NCI-H2227 (cell line): ENCODE results near the gene ASTN2.
"Not testable (repeated sequence)": the region's sequence is repeated elsewhere in the genome, so short reads cannot be mapped to it uniquely, and the experiment has no call there.

ENCODE experiments used
- DNase-seq: peaks from one replicate; lab custom pipeline; 2025; ENCODE audit not compliant: unreplicated experiment; lab: John Stamatoyannopoulos, UW

Gene ASTN2

GRCh38 chr9:116476002-116476401 is 938.9 kb downstream of the ASTN2 start:
- no peak for DNase-seq

- DNase-seq: no peak
These were observed 939.7 kb downstream of the ASTN2 start for GRCh38 chr9:116475201-116475600.

- no peak for DNase-seq
These were observed 942.8 kb downstream of the ASTN2 start for GRCh38 chr9:116471944-116472506.

GRCh38 chr9:116471093-116471906 is 943.6 kb downstream of the ASTN2 start:
- DNase-seq: no peak

- no peak for DNase-seq
These were observed 945.9 kb downstream of the ASTN2 start for GRCh38 chr9:116468793-116469527.

GRCh38 chr9:116468369-116468768 is 946.5 kb downstream of the ASTN2 start:
- DNase-seq: no peak

- no peak for DNase-seq
These were observed 947.0 kb downstream of the ASTN2 start for GRCh38 chr9:116467740-116468351.

- no peak for DNase-seq
These were observed 948.3 kb downstream of the ASTN2 start for GRCh38 chr9:116466271-116467235.

GRCh38 chr9:116465576-116466270 is 949.1 kb downstream of the ASTN2 start:
- no peak for DNase-seq

GRCh38 chr9:116464987-116465571 is 949.8 kb downstream of the ASTN2 start:
- no peak for DNase-seq

- DNase-seq: no peak
These were observed 950.4 kb downstream of the ASTN2 start for GRCh38 chr9:116464423-116464822.

GRCh38 chr9:116461632-116462031 is 953.2 kb downstream of the ASTN2 start:
- no peak for DNase-seq

- DNase-seq: no peak
These were observed 954.8 kb downstream of the ASTN2 start for GRCh38 chr9:116460026-116460425.

- no peak for DNase-seq
These were observed 955.3 kb downstream of the ASTN2 start for GRCh38 chr9:116459576-116459975.

- DNase-seq: no peak
These were observed 958.3 kb downstream of the ASTN2 start for GRCh38 chr9:116456490-116457088.

GRCh38 chr9:116454539-116454938 is 960.3 kb downstream of the ASTN2 start:
- not testable (repeated sequence) for DNase-seq

- no peak for DNase-seq
These were observed 961.1 kb downstream of the ASTN2 start for GRCh38 chr9:116453785-116454184.

- no peak for DNase-seq
These were observed 962.2 kb downstream of the ASTN2 start for GRCh38 chr9:116452634-116453033.

- DNase-seq: no peak
These were observed 962.6 kb downstream of the ASTN2 start for GRCh38 chr9:116452227-116452626.
